HEK293 (cell line): Measurements from ENCODE around the gene TM9SF3.

Source experiments
- CTCF ChIA-PET: fragments of 350-600 bp; formaldehyde crosslinking; extraction: SDS; loops from one replicate; lab custom pipeline; 2021; ENCODE audit warnings: antibody characterized with exemption; lab: Yijun Ruan, JAX
- POLR2A ChIA-PET: fragments of 300-600 bp; formaldehyde crosslinking; extraction: SDS; loops from one replicate; lab custom pipeline; 2020; ENCODE audit warnings: antibody characterized with exemption, inconsistent platforms; lab: Yijun Ruan, JAX
- H3K27ac ChIP-seq: fragments of 200-500 bp; sonication (Bioruptor generic); 2 replicates; pipeline ENCODE4 v1.5.1; 2014; ENCODE audit warnings: low read depth, low read length, control low read depth, inconsistent platforms; ENCODE audit errors: extremely low read depth
- H3K36me3 ChIP-seq, 2 experiments: fragments of 200-500 bp in 1 of 2; sonication (Bioruptor generic) in 1 of 2; 1 replicate in 1 of 2; 2 replicates in 1 of 2; pipeline ENCODE4 v1.5.1; 2014 to 2017; ENCODE audit warnings: inconsistent platforms in 2 of 2, low read length in 2 of 2; ENCODE audit not compliant: control insufficient read depth in 2 of 2, insufficient read depth in 1 of 2
- H3K4me1 ChIP-seq: fragments of 200-500 bp; sonication (Bioruptor generic); 2 replicates; pipeline ENCODE4 v1.5.1; 2014; ENCODE audit warnings: mild to moderate bottlenecking, low read length, inconsistent platforms; ENCODE audit not compliant: control insufficient read depth, insufficient read depth
- H3K4me3 ChIP-seq: 2 replicates; pipeline ENCODE4 v1.5.1; 2011; ENCODE audit warnings: low read depth, mild to moderate bottlenecking, control low read depth, low read length, moderate library complexity
- H3K9me3 ChIP-seq: fragments of 200-500 bp; sonication (Bioruptor generic); 2 replicates; pipeline ENCODE4 v1.5.1; 2014; ENCODE audit warnings: low read depth, low read length, inconsistent platforms; ENCODE audit not compliant: control insufficient read depth, insufficient read depth
- IKZF3 ChIP-seq: fragments of 450-650 bp; IDR thresholded peaks from 2 replicates; pipeline ENCODE4 v1.5.0; 2018; ENCODE audit warnings: missing biosample characterization, mild to moderate bottlenecking, missing genetic modification characterization, moderate library complexity
- PRDM10 ChIP-seq: fragments of 450-650 bp; formaldehyde crosslinking; IDR thresholded peaks from 2 replicates; pipeline ENCODE4 v1.5.1; 2016; ENCODE audit warnings: missing biosample characterization, missing genetic modification characterization
- PRDM6 ChIP-seq: fragments of 450-650 bp; formaldehyde crosslinking; IDR thresholded peaks from 2 replicates; pipeline ENCODE4 v1.5.1; 2017; ENCODE audit warnings: missing biosample characterization, missing genetic modification characterization
- YY2 ChIP-seq: fragments of 450-650 bp; formaldehyde crosslinking; IDR thresholded peaks from 2 replicates; pipeline ENCODE4 v1.5.1; 2016; ENCODE audit warnings: missing biosample characterization, missing genetic modification characterization
- ZIC2 ChIP-seq: fragments of 450-650 bp; formaldehyde crosslinking; IDR thresholded peaks from 2 replicates; pipeline ENCODE4 v1.5.1; 2016; ENCODE audit warnings: missing biosample characterization, missing genetic modification characterization
- ZNF362 ChIP-seq: fragments of 450-650 bp; formaldehyde crosslinking; IDR thresholded peaks from 2 replicates; pipeline ENCODE4 v1.5.1; 2016; ENCODE audit warnings: missing biosample characterization, missing genetic modification characterization
- ZSCAN18 ChIP-seq: fragments of 450-650 bp; formaldehyde crosslinking; IDR thresholded peaks from 2 replicates; pipeline ENCODE4 v1.5.1; 2016; ENCODE audit warnings: missing biosample characterization, missing genetic modification characterization
- TF ChIP-seq, protein P1 (sequence below): fragments of 450-650 bp; formaldehyde crosslinking; IDR thresholded peaks from 2 replicates; pipeline ENCODE4 v1.5.1; 2016; ENCODE audit warnings: missing biosample characterization, missing genetic modification characterization, low read depth

Gene TM9SF3

GRCh38 chr10:96570983-96571964 is 15.5 kb downstream of the TM9SF3 start:
- Histone ChIP-seq H3K9me3 (no peaks in the 10 kb centered on the region), H3K27ac (no peak overlapping the region), H3K4me3 (no peak overlapping the region), H3K36me3 (peaks cover 9 to 25% of the 10 kb centered on the region in 2 experiments), H3K4me1 (peaks cover 7% of the 10 kb centered on the region)
- CTCF ChIA-PET = interaction anchor here (0.7 kb wide), 1 partner anchor 577 kb away, joined by 3 read pairs; no protein-coding TSS in a partner anchor
- POLR2A ChIA-PET = no interaction called here
- TF ChIP-seq IKZF3 (tag by site-specific recombination) = no peak

DNA sequence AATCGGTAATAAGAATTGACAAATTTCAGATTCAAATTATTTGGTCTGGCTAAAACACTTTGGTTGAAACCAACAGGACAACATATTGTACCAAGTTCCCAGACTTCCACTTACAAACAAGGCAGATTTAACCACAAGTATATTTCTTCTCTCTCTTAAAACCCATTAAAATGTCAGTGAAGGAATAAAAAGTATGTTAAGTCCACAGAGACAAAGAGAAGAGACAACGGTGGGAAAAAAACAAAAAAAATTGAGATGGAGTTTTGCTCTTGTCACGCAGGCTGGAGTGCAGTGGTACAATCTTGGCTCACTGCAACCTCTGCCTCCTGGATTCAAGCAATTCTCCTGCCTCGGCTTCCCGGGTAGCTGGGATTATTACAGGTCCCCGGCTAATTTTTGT is 16.3 kb downstream of the TM9SF3 start:
- Histone ChIP-seq H3K4me3 (no peak overlapping the region), H3K36me3 (peaks cover 9 to 19% of the 10 kb centered on the region in 2 experiments)
- CTCF ChIA-PET = interaction anchor here (0.7 kb wide), 1 partner anchor 577 kb away, joined by 3 read pairs; no protein-coding TSS in a partner anchor

More for the DNA sequence above, 16.3 kb downstream of the TM9SF3 start:
- H3K4me1 ChIP-seq = peaks cover 12% of the 10 kb centered on the region
- POLR2A ChIA-PET = no interaction called here
- TF ChIP-seq ZSCAN18 (tag by site-specific recombination) = no peak
- TF ChIP-seq ZIC2 = no peak
- no peak for TF ChIP-seq ZNF362 (tag by site-specific recombination)
- TF ChIP-seq PRDM10 = peak; percentile 68
- no peak for TF ChIP-seq YY2
- TF ChIP-seq PRDM6 (tag by site-specific recombination) = peak; percentile 60; the same call in 1 of the 2 replicates
- TF ChIP-seq, protein P1, sequence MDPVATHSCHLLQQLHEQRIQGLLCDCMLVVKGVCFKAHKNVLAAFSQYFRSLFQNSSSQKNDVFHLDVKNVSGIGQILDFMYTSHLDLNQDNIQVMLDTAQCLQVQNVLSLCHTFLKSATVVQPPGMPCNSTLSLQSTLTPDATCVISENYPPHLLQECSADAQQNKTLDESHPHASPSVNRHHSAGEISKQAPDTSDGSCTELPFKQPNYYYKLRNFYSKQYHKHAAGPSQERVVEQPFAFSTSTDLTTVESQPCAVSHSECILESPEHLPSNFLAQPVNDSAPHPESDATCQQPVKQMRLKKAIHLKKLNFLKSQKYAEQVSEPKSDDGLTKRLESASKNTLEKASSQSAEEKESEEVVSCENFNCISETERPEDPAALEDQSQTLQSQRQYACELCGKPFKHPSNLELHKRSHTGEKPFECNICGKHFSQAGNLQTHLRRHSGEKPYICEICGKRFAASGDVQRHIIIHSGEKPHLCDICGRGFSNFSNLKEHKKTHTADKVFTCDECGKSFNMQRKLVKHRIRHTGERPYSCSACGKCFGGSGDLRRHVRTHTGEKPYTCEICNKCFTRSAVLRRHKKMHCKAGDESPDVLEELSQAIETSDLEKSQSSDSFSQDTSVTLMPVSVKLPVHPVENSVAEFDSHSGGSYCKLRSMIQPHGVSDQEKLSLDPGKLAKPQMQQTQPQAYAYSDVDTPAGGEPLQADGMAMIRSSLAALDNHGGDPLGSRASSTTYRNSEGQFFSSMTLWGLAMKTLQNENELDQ (tag by site-specific recombination) = no peak
- TF ChIP-seq, all 188 proteins: peak for 2
- no peak overlapping the region for H3K27ac ChIP-seq
- no peaks in the 10 kb centered on the region for H3K9me3 ChIP-seq
